ENCODE results near the gene STXBP3.

GRCh38 chr1:108719656-108720435, 26.6 kb upstream of the STXBP3 start:
- no peak for TF ChIP-seq CTCF (conservative IDR thresholded peaks at IDR 0.05 in 1 of 2, IDR thresholded peaks at IDR 0.05 in 1 of 2; ENCODE audit: extremely low read depth in 1 of 2, insufficient read depth in 1 of 2, low read depth in 1 of 2, low read length in 2 of 2)
- TF ChIP-seq EZH2 (IDR thresholded peaks at IDR 0.05; ENCODE audit: borderline replicate concordance, low read length): no peak
